HepG2 (cell line): ENCODE measurements around the gene KLF12. TPM values are rescaled to one million over a fixed set of nuclear protein-coding genes. Genes with fewer than 3 reads are reported as not detected.

Experiments
- ATF7 ChIP-seq, 2 experiments: fragments of 450-650 bp in 1 of 2; sonication (generic) in 1 of 2; formaldehyde crosslinking in 1 of 2; IDR thresholded peaks; 2 replicates each; pipeline versions ENCODE4 v1.4.0 to v1.6.1; 2016 to 2020; ENCODE audit warnings: antibody characterized with exemption in 1 of 2, mild to moderate bottlenecking in 1 of 2, missing genetic modification reagents in 1 of 2
- CENPX ChIP-seq: sonication (generic); formaldehyde crosslinking; IDR thresholded peaks from 2 replicates; pipeline ENCODE4 v1.9.0; 2021; ENCODE audit warnings: mild to moderate bottlenecking, missing genetic modification reagents, moderate library complexity
- CHD2 ChIP-seq: IDR thresholded peaks from 2 replicates; pipeline ENCODE4 v1.6.1; 2011; ENCODE audit warnings: low read depth, low read length, improper control_type of control experiment
- ELK4 ChIP-seq: sonication (generic); formaldehyde crosslinking; IDR thresholded peaks from 2 replicates; pipeline ENCODE4 v1.9.0; 2021; ENCODE audit warnings: missing genetic modification reagents, borderline replicate concordance
- ETV5 ChIP-seq: IDR thresholded peaks from 2 replicates; pipeline ENCODE4 v1.6.1; 2018; ENCODE audit warnings: missing biosample characterization, missing genetic modification reagents, inconsistent platforms, borderline replicate concordance
- MEF2D ChIP-seq: sonication (generic); formaldehyde crosslinking; IDR thresholded peaks from 2 replicates; pipeline ENCODE4 v1.5.1; 2020; ENCODE audit warnings: mild to moderate bottlenecking, missing genetic modification reagents
- NR2C2 ChIP-seq: sonication (generic); formaldehyde crosslinking; IDR thresholded peaks from 2 replicates; pipeline ENCODE4 v1.4.0; 2020; ENCODE audit warnings: missing genetic modification reagents, mild to moderate bottlenecking, moderate library complexity, borderline replicate concordance
- SP5 ChIP-seq: IDR thresholded peaks from 2 replicates; pipeline ENCODE4 v1.6.1; 2016; ENCODE audit warnings: low read depth, borderline replicate concordance
- TCF12 ChIP-seq, 2 experiments: fragments of 450-650 bp in 1 of 2; sonication (generic) in 1 of 2; formaldehyde crosslinking in 1 of 2; IDR thresholded peaks; 2 replicates each; pipeline versions ENCODE4 v1.6.1 to v1.8.0; 2017 to 2022; ENCODE audit warnings: antibody characterized with exemption in 1 of 2, mild to moderate bottlenecking in 1 of 2, missing genetic modification reagents in 1 of 2, moderate library complexity in 1 of 2
- XRCC5 ChIP-seq: fragments of 200-400 bp; formaldehyde crosslinking; optimal IDR thresholded peaks from 2 replicates; pipeline ENCODE3; 2017; ENCODE audit warnings: mild to moderate bottlenecking, low read length
- ZBTB42 ChIP-seq: sonication (generic); formaldehyde crosslinking; IDR thresholded peaks from 2 replicates; pipeline ENCODE4 v1.5.0; 2020; ENCODE audit warnings: mild to moderate bottlenecking, missing genetic modification reagents
- ZFP41 ChIP-seq: sonication (generic); formaldehyde crosslinking; IDR thresholded peaks from 2 replicates; pipeline ENCODE4 v1.4.0; 2020; ENCODE audit warnings: mild to moderate bottlenecking, missing genetic modification reagents, borderline replicate concordance
- ZNF292 ChIP-seq: sonication (generic); formaldehyde crosslinking; IDR thresholded peaks from 2 replicates; pipeline ENCODE4 v1.8.1; 2022; ENCODE audit warnings: mild to moderate bottlenecking, low read depth, missing genetic modification reagents, borderline replicate concordance
- ZNF3 ChIP-seq: IDR thresholded peaks from 2 replicates; pipeline ENCODE4 v1.7.0; 2017; ENCODE audit warnings: inconsistent platforms
- ZNF362 ChIP-seq: sonication (generic); formaldehyde crosslinking; IDR thresholded peaks from 2 replicates; pipeline ENCODE4 v1.4.0; 2020; ENCODE audit warnings: missing genetic modification reagents, mild to moderate bottlenecking, borderline replicate concordance
- ZNF530 ChIP-seq: sonication (generic); formaldehyde crosslinking; IDR thresholded peaks from 2 replicates; pipeline ENCODE4 v1.5.0; 2020; ENCODE audit warnings: low read depth, mild to moderate bottlenecking, missing genetic modification reagents
- ZNF569 ChIP-seq: sonication (generic); formaldehyde crosslinking; IDR thresholded peaks from 2 replicates; pipeline ENCODE4 v1.5.0; 2020; ENCODE audit warnings: mild to moderate bottlenecking, missing genetic modification reagents, moderate library complexity, borderline replicate concordance
- ZNF678 ChIP-seq: sonication (generic); formaldehyde crosslinking; IDR thresholded peaks from 2 replicates; pipeline ENCODE4 v1.4.0; 2020; ENCODE audit warnings: mild to moderate bottlenecking, missing genetic modification reagents
- polyA plus RNA-seq, 8 experiments: library from polyadenylated mRNA; depleted of rRNA in 3 of 8; stranded (reverse) in 7 of 8; unstranded in 1 of 8; fragments of >200 nt; fragmentation: Illumina TruSeq in 4 of 8; extraction: Trizol in 4 of 8; gene quantifications; 2 replicates each; pipeline versions ENCODE4 v1.2.1 to v1.2.3, GENCODE V29; 2011 to 2016; ENCODE audit warnings: low read depth in 4 of 8, missing spikeins in 1 of 8, mixed read lengths in 1 of 8; ENCODE audit not compliant: insufficient read depth in 1 of 8
- total RNA-seq, 5 experiments: library from RNA; depleted of rRNA; stranded (reverse); fragments of >200 nt; fragmentation: Illumina TruSeq; extraction: Trizol; gene quantifications; 2 replicates each; pipeline ENCODE4 v1.2.3, GENCODE V29; 2016; ENCODE audit warnings: low read depth in 1 of 5
- TF ChIP-seq, protein P1 (sequence below): sonication (generic); formaldehyde crosslinking; IDR thresholded peaks from 2 replicates; pipeline ENCODE4 v1.4.0; 2020; ENCODE audit warnings: missing genetic modification reagents
- TF ChIP-seq, protein P2 (sequence below): sonication (generic); formaldehyde crosslinking; conservative IDR thresholded peaks from 2 replicates; pipeline ENCODE4 v1.4.0; 2020; ENCODE audit warnings: missing genetic modification reagents

KLF12 gene
- total and polyA plus RNA-seq, 2 of the 13 experiments (the other 11 are each of a cell fraction or from before 2014, with no cell fraction given) = 0.66 to 1.5 TPM

- no peak for TF ChIP-seq ZNF362 (CRISPR knock-in tag)
- no peak for TF ChIP-seq ELK4 (CRISPR knock-in tag)
- no peak for TF ChIP-seq NR2C2 (CRISPR knock-in tag)
- TF ChIP-seq XRCC5 = peak; percentile 19
- no peak for TF ChIP-seq ETV5 (CRISPR knock-in tag)
- TF ChIP-seq CHD2 = no peak
- no peak for TF ChIP-seq SP5 (CRISPR knock-in tag)
- TF ChIP-seq, protein P1, sequence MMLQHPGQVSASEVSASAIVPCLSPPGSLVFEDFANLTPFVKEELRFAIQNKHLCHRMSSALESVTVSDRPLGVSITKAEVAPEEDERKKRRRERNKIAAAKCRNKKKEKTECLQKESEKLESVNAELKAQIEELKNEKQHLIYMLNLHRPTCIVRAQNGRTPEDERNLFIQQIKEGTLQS = no peak
- no peak for TF ChIP-seq ATF7 (IDR thresholded peaks at IDR 0.05)
- no peak for TF ChIP-seq ATF7 (CRISPR knock-in tag; IDR thresholded peaks at IDR 0.05)
- no peak for TF ChIP-seq TCF12 (IDR thresholded peaks at IDR 0.05)
- TF ChIP-seq TCF12 (CRISPR knock-in tag; IDR thresholded peaks at IDR 0.05) = no peak
- no peak for TF ChIP-seq ZNF3 (CRISPR knock-in tag)
- TF ChIP-seq ZBTB42 (CRISPR knock-in tag) = no peak
- TF ChIP-seq ZNF678 = no peak
- no peak for TF ChIP-seq MEF2D (CRISPR knock-in tag)
- no peak for TF ChIP-seq ZNF530 (CRISPR knock-in tag)
- no peak for TF ChIP-seq ZNF569
- TF ChIP-seq ZNF292 (CRISPR knock-in tag) = no peak
- no peak for TF ChIP-seq CENPX
- TF ChIP-seq, protein P2, sequence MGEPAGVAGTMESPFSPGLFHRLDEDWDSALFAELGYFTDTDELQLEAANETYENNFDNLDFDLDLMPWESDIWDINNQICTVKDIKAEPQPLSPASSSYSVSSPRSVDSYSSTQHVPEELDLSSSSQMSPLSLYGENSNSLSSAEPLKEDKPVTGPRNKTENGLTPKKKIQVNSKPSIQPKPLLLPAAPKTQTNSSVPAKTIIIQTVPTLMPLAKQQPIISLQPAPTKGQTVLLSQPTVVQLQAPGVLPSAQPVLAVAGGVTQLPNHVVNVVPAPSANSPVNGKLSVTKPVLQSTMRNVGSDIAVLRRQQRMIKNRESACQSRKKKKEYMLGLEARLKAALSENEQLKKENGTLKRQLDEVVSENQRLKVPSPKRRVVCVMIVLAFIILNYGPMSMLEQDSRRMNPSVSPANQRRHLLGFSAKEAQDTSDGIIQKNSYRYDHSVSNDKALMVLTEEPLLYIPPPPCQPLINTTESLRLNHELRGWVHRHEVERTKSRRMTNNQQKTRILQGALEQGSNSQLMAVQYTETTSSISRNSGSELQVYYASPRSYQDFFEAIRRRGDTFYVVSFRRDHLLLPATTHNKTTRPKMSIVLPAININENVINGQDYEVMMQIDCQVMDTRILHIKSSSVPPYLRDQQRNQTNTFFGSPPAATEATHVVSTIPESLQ (CRISPR knock-in tag) = no peak
- no peak for TF ChIP-seq ZFP41 (CRISPR knock-in tag)
Observed at GRCh38 chr13:74132776-74133656, 1.2 kb downstream of the KLF12 start (continued).
